GM21576 (cell line): ENCODE measurements around the gene DLL1.
"Not testable (repeated sequence)": the region's sequence is repeated elsewhere in the genome, so short reads cannot be mapped to it uniquely, and the experiment has no call there.

Experiments
- ATAC-seq: cut with Tn5 transposase; IDR thresholded peaks from one replicate; pipeline ENCODE4 v1.9.1; 2021; ENCODE audit warnings: mild to moderate bottlenecking, moderate library complexity; ENCODE audit not compliant: unreplicated experiment

Gene DLL1

GRCh38 chr6:170269151-170269845 is 21.6 kb downstream of the DLL1 start:
- no peak for ATAC-seq

GRCh38 chr6:170268216-170269129 is 22.4 kb downstream of the DLL1 start:
- no peak for ATAC-seq

GRCh38 chr6:170267688-170268087 is 23.2 kb downstream of the DLL1 start:
- ATAC-seq = no peak

- no peak for ATAC-seq
Observed at GRCh38 chr6:170266061-170266825, 24.6 kb downstream of the DLL1 start.

GRCh38 chr6:170265655-170266054 is 25.2 kb downstream of the DLL1 start:
- ATAC-seq = no peak

- not testable (repeated sequence) for ATAC-seq
Observed at GRCh38 chr6:170264644-170265043, 26.2 kb downstream of the DLL1 start.

- ATAC-seq = no peak
Observed at GRCh38 chr6:170264086-170264485, 26.8 kb downstream of the DLL1 start.

- ATAC-seq = no peak
Observed at GRCh38 chr6:170263410-170263809, 27.5 kb downstream of the DLL1 start.

GRCh38 chr6:170262489-170263088 is 28.3 kb downstream of the DLL1 start:
- ATAC-seq = no peak

GRCh38 chr6:170261643-170262488 is 29.0 kb downstream of the DLL1 start:
- no peak for ATAC-seq

GRCh38 chr6:170260686-170261085 is 30.2 kb downstream of the DLL1 start:
- no peak for ATAC-seq

- ATAC-seq = no peak
Observed at GRCh38 chr6:170259278-170259677, 31.6 kb downstream of the DLL1 start.

GRCh38 chr6:170258407-170258806 is 32.5 kb downstream of the DLL1 start:
- no peak for ATAC-seq

- no peak for ATAC-seq
Observed at GRCh38 chr6:170257376-170257775, 33.5 kb downstream of the DLL1 start.

- ATAC-seq = no peak
Observed at GRCh38 chr6:170256641-170257040, 34.2 kb downstream of the DLL1 start.

- no peak for ATAC-seq
Observed at GRCh38 chr6:170255426-170256125, 35.3 kb downstream of the DLL1 start.

GRCh38 chr6:170254315-170255213 is 36.3 kb downstream of the DLL1 start:
- no peak for ATAC-seq

GRCh38 chr6:170253910-170254269 is 37.0 kb downstream of the DLL1 start:
- ATAC-seq = no peak
